Germinal center (tissue), 1 donor: ENCODE measurements around the gene GPR137B.
"Not testable (repeated sequence)": the region's sequence is repeated elsewhere in the genome, so short reads cannot be mapped to it uniquely, and the experiment has no call there.

Experiments used
- DNase-seq: peaks from one replicate; pipeline ENCODE4 v3.0.0; 2012; ENCODE audit warnings: mixed read lengths, low spot score

The GPR137B gene

GRCh38 chr1:236161230-236161629 is 18.9 kb downstream of the GPR137B start:
- no peak for DNase-seq

- not testable (repeated sequence) for DNase-seq
These were observed 19.4 kb downstream of the GPR137B start for GRCh38 chr1:236161755-236162154.

GRCh38 chr1:236163463-236164153 is 21.3 kb downstream of the GPR137B start:
- DNase-seq: no peak

- no peak for DNase-seq
These were observed 21.9 kb downstream of the GPR137B start for GRCh38 chr1:236164273-236164672.

GRCh38 chr1:236165238-236165981 is 23.1 kb downstream of the GPR137B start:
- DNase-seq: no peak

- no peak for DNase-seq
These were observed 23.7 kb downstream of the GPR137B start for GRCh38 chr1:236166041-236166440.

GRCh38 chr1:236167154-236167553 is 24.8 kb downstream of the GPR137B start:
- no peak for DNase-seq

- no peak for DNase-seq
These were observed 25.2 kb downstream of the GPR137B start for GRCh38 chr1:236167578-236167977.

GRCh38 chr1:236168716-236169429 is 26.5 kb downstream of the GPR137B start:
- peak; percentile 34 for DNase-seq

- no peak for DNase-seq
These were observed 29.8 kb downstream of the GPR137B start for GRCh38 chr1:236172041-236172579.

- no peak for DNase-seq
These were observed 30.9 kb downstream of the GPR137B start for GRCh38 chr1:236173174-236173767.

GRCh38 chr1:236175642-236176336 is 33.5 kb downstream of the GPR137B start:
- DNase-seq: peak; percentile 23

- no peak for DNase-seq
These were observed 34.3 kb downstream of the GPR137B start for GRCh38 chr1:236176337-236177336.

GRCh38 chr1:236179634-236180033 is 37.3 kb downstream of the GPR137B start:
- no peak for DNase-seq

GRCh38 chr1:236181059-236181458 is 38.7 kb downstream of the GPR137B start:
- no peak for DNase-seq

- DNase-seq: no peak
These were observed 43.3 kb downstream of the GPR137B start for GRCh38 chr1:236185687-236186086.

GRCh38 chr1:236186471-236186870 is 44.1 kb downstream of the GPR137B start:
- DNase-seq: not testable (repeated sequence)

GRCh38 chr1:236188084-236188483 is 45.7 kb downstream of the GPR137B start:
- DNase-seq: not testable (repeated sequence)

GRCh38 chr1:236193184-236193583 is 50.8 kb downstream of the GPR137B start:
- no peak for DNase-seq

- DNase-seq: no peak
These were observed 58.6 kb downstream of the GPR137B start for GRCh38 chr1:236200925-236201324.
